Brain microvascular endothelial cell (primary cell): ENCODE measurements around the gene SLF2.

ENCODE experiments used
- DNase-seq: peaks from one replicate; pipeline ENCODE4 v3.0.0-alpha.2; 2020
- H3K27ac ChIP-seq: fragments of 250-450 bp; sonication (Bioruptor Pico); 2 replicates; pipeline ENCODE4 v1.5.1; 2020; ENCODE audit warnings: mild to moderate bottlenecking, moderate library complexity
- H3K27me3 ChIP-seq: fragments of 250-450 bp; sonication (Bioruptor Pico); replicated peaks from 2 replicates; pipeline ENCODE4 v1.5.1; 2020; ENCODE audit warnings: mild to moderate bottlenecking
- H3K36me3 ChIP-seq: fragments of 250-450 bp; sonication (Bioruptor Pico); replicated peaks from 2 replicates; pipeline ENCODE4 v1.5.1; 2020; ENCODE audit warnings: mild to moderate bottlenecking
- H3K4me3 ChIP-seq: 2 replicates; pipeline ENCODE4 v1.5.1; 2011; ENCODE audit warnings: low read depth, mild to moderate bottlenecking, control low read depth, low read length, moderate library complexity
- in situ Hi-C: cut with HindIII; loops from 2 replicates; pipeline ENCODE4 v1.10.0; 2017; ENCODE audit warnings: low sequenced_read_pairs, low pct_ligation_motif_present
- TF ChIP-seq, protein P1 (sequence below): IDR thresholded peaks from 2 replicates; pipeline ENCODE4 v1.5.1; 2011; ENCODE audit warnings: low read depth, mild to moderate bottlenecking, moderate library complexity, low read length, control low read depth, inconsistent platforms; ENCODE audit errors: missing control alignments

SLF2 gene

DNA sequence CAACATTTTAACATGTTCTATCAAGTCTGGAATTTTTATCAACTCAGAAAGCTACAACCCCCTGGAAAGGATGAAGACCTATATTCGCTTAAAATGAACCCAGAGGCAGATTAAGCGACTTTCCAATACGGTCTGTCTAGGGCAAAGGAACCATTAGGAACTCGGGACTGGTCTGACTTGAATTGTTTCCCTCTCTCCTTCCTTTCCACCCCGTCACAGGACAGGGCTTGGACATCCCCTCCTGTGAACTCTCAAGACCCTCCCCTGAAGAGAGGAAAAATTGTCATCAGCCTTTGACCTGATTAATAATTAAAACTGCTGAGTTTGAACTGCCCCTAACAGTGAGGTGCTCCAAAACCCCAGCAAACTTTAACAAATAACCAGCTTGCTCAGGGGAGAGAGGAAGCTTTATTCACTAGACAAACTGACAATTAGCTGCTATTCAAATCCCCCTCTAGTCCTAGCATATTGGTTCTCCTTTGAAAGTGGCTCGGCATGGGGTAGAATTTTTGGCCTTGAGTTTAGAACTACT is 22.6 kb upstream of the SLF2 start:
- H3K27ac ChIP-seq, result peak overlapping the region; percentile 93
- DNase-seq, result no peak
- no peak overlapping the region for H3K4me3 ChIP-seq
- TF ChIP-seq, protein P1, sequence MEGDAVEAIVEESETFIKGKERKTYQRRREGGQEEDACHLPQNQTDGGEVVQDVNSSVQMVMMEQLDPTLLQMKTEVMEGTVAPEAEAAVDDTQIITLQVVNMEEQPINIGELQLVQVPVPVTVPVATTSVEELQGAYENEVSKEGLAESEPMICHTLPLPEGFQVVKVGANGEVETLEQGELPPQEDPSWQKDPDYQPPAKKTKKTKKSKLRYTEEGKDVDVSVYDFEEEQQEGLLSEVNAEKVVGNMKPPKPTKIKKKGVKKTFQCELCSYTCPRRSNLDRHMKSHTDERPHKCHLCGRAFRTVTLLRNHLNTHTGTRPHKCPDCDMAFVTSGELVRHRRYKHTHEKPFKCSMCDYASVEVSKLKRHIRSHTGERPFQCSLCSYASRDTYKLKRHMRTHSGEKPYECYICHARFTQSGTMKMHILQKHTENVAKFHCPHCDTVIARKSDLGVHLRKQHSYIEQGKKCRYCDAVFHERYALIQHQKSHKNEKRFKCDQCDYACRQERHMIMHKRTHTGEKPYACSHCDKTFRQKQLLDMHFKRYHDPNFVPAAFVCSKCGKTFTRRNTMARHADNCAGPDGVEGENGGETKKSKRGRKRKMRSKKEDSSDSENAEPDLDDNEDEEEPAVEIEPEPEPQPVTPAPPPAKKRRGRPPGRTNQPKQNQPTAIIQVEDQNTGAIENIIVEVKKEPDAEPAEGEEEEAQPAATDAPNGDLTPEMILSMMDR, result no peak
- in situ Hi-C loops, result loop anchor here (25.0 kb wide), 1 partner anchor 353 kb away; the partner anchor contains the start of genes HIF1AN and NDUFB8
- no peaks in the 10 kb centered on the region for H3K36me3 ChIP-seq
- H3K27me3 ChIP-seq, result no peaks in the 10 kb centered on the region

DNA sequence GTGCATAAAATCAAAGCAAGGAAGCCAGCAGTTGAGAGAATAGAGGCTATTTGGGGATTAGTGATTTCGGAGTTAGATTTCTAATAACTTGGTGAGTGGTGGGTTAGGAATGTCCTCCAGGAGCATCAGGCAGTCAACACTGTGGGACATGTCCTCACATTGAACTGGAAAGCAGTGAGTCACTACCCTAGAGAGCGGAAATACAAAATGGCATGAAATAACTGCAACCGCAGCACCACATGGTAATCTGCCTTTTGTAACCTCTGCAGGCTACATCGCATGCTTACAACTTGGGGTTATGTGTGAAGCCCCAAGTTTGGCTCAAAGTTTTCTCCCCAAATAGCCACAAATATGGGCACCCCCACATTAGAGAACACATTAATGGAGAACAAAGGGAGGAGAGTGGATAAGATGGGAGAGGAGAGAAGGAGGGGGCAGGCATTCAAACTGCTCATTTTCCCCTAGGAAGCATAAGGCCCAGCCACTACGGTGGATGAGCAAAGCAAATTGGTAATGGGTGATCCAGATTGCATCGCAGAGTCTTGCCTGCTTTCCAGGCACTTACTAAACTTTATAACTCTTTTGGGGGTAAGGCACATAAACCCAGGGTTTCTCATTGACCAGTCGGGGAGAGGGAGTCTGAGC is 22.0 kb upstream of the SLF2 start:
- TF ChIP-seq, protein P1, result no peak
- H3K27ac ChIP-seq, result peak overlapping the region; percentile 93

GRCh38 chr10:100894033-100894432 is 18.7 kb upstream of the SLF2 start:
- TF ChIP-seq, protein P1, result no peak
- H3K27me3 ChIP-seq, result no peaks in the 10 kb centered on the region
- no peaks in the 10 kb centered on the region for H3K36me3 ChIP-seq
- DNase-seq, result no peak
- in situ Hi-C loops, result loop anchor here (25.0 kb wide), 1 partner anchor 357 kb away; the partner anchor contains the start of genes HIF1AN and NDUFB8
- no peak overlapping the region for H3K27ac ChIP-seq
- H3K4me3 ChIP-seq, result no peak overlapping the region

More for the DNA sequence above, 22.0 kb upstream of the SLF2 start:
- no peaks in the 10 kb centered on the region for H3K27me3 ChIP-seq
- in situ Hi-C loops, result loop anchor here (25.0 kb wide), 1 partner anchor 353 kb away; the partner anchor contains the start of genes HIF1AN and NDUFB8
- H3K36me3 ChIP-seq, result no peaks in the 10 kb centered on the region
- DNase-seq, result peak; percentile 97
- H3K4me3 ChIP-seq, result no peak overlapping the region

DNA sequence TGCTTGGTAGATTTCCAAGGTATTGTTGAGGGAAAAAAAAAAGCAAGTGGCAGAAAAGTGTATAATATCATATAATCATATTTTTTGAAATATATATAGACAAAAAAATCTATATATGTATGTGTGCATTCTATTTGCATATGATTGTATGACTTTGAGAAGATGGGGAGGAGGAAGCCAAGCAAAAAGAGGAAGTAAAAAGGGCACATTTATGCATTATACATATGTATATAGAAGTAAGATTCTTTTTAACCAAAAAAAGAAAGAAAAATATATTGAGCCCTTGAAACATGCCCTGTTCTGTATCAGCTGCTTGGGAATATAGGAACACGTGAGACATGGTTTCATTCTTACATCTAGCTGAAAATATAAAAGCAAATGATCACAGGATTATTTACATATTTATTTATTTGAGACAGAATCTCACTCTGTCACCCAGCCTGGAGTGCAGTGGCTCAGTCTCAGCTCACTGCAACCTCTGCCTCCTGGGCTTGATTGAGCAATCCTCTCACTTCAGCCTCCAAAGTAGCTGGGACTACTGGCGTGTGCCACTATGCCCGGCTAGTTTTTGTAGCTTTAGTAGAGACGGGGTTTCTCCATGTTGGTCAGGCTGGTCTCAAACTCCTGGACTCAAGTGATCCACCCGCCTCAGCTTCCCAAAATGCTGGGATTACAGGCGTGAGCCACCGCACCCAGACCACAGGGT is 18.0 kb upstream of the SLF2 start:
- H3K36me3 ChIP-seq, result no peaks in the 10 kb centered on the region
- in situ Hi-C loops, result loop anchor here (25.0 kb wide), 1 partner anchor 357 kb away; the partner anchor contains the start of genes HIF1AN and NDUFB8
- no peak overlapping the region for H3K27ac ChIP-seq
- H3K4me3 ChIP-seq, result no peak overlapping the region
- no peaks in the 10 kb centered on the region for H3K27me3 ChIP-seq
- TF ChIP-seq, protein P1, result no peak
- DNase-seq, result no peak

- in situ Hi-C loops, result loop anchor here (25.0 kb wide), 1 partner anchor 358 kb away; the partner anchor contains the start of genes HIF1AN and NDUFB8
- TF ChIP-seq, protein P1, result no peak
- no peak for DNase-seq
- H3K36me3 ChIP-seq, result no peaks in the 10 kb centered on the region
- H3K4me3 ChIP-seq, result no peak overlapping the region
- no peaks in the 10 kb centered on the region for H3K27me3 ChIP-seq
- H3K27ac ChIP-seq, result no peak overlapping the region
Measured at GRCh38 chr10:100895346-100895745, 17.4 kb upstream of the SLF2 start.
